ENCODE measurements around the gene NCOA6.

The NCOA6 gene

GRCh38 chr20:34872622-34873224 is 47.3 kb upstream of the NCOA6 start, which contains the start of gene GGT7:
GGT7 (minus strand) TSS chr20:34872856; CDS start chr20:34872815, 41 bp downstream.
- peak within 1 kb of the TSS; percentile 70 to 89 for H3K4me3 ChIP-seq (ENCODE audit: low read length in 2 of 2)
- H3K23ac ChIP-seq (ENCODE audit: low read depth, low read length, poor library complexity), result peak within 1 kb of the TSS; percentile 25
- no peak within 1 kb of the TSS for H2BK15ac ChIP-seq (ENCODE audit: low read length)
- no peaks in the 10 kb centered on the region for H3K9me3 ChIP-seq (replicated peaks in 1 of 2; ENCODE audit: control insufficient read depth in 2 of 2, insufficient read depth in 1 of 2, low read depth in 1 of 2, low read length in 2 of 2)
- H3K18ac ChIP-seq (ENCODE audit: low read length), result peak within 1 kb of the TSS; percentile 96
- H3K4ac ChIP-seq (ENCODE audit: low read length), result no peak within 1 kb of the TSS
- peak within 1 kb of the TSS; percentile 82 for H3K9ac ChIP-seq (ENCODE audit: low read depth, low read length, poor library complexity)
- H3K14ac ChIP-seq (ENCODE audit: low read length), result no peak within 1 kb of the TSS
- H4K8ac ChIP-seq (ENCODE audit: low read depth, low read length), result no peak within 1 kb of the TSS
- peaks cover 0 to 6% (median 0%) of the 10 kb centered on the region in 3 experiments for H3K27me3 ChIP-seq (ENCODE audit: control insufficient read depth in 3 of 3, insufficient read depth in 3 of 3, low read depth in 1 of 3, low read length in 3 of 3)
- DNase-seq (ENCODE audit: low spot score), result peak; percentile 73
- H3K4me2 ChIP-seq (ENCODE audit: insufficient read depth, low read length, poor library complexity, severe bottlenecking), result peak within 1 kb of the TSS; percentile 78
- H2BK120ac ChIP-seq (ENCODE audit: low read depth, low read length), result no peak within 1 kb of the TSS
- peaks cover 14 to 18% of the 10 kb centered on the region in 2 donors for H3K4me1 ChIP-seq (ENCODE audit: control insufficient read depth in 2 of 2, insufficient read depth in 1 of 2, low read depth in 1 of 2, low read length in 2 of 2)
- H3K79me1 ChIP-seq (ENCODE audit: low read depth, low read length), result no peaks in the 10 kb centered on the region
- peaks cover 0 to 20% of the 10 kb centered on the region in 2 donors for H3K36me3 ChIP-seq (replicated peaks in 1 of 2; ENCODE audit: control insufficient read depth in 2 of 2, insufficient read depth in 2 of 2, low read length in 2 of 2)
- peak within 1 kb of the TSS; percentile 97 for H2AFZ ChIP-seq (ENCODE audit: low read length)
- no peak within 1 kb of the TSS for H2AK5ac ChIP-seq (ENCODE audit: low read depth, low read length)
- H2BK12ac ChIP-seq (ENCODE audit: low read length), result no peak within 1 kb of the TSS
- peak within 1 kb of the TSS; percentile 77 for H2BK5ac ChIP-seq (ENCODE audit: low read length)
- no CpG with 5 or more reads among the region's 52 CpGs for WGBS, 2 donors (ENCODE audit: extremely low coverage in 2 of 2, insufficient read length in 2 of 2, insufficient replicate concordance in 1 of 2)
- no peak within 1 kb of the TSS for H3K27ac ChIP-seq (replicated peaks; ENCODE audit: low read length)
- no peak within 1 kb of the TSS for H4K91ac ChIP-seq (ENCODE audit: low read depth, low read length, poor library complexity)

- no peak for DNase-seq (ENCODE audit: low spot score)
- no peak overlapping the region for H2BK120ac ChIP-seq (ENCODE audit: low read depth, low read length)
- no peak overlapping the region for H3K14ac ChIP-seq (ENCODE audit: low read length)
- H3K9me3 ChIP-seq (replicated peaks in 1 of 2; ENCODE audit: control insufficient read depth in 2 of 2, insufficient read depth in 1 of 2, low read depth in 1 of 2, low read length in 2 of 2), result no peaks in the 10 kb centered on the region
- H3K79me1 ChIP-seq (ENCODE audit: low read depth, low read length), result no peaks in the 10 kb centered on the region
- H3K23ac ChIP-seq (ENCODE audit: low read depth, low read length, poor library complexity), result peak overlapping the region; percentile 25
- no peak overlapping the region for H4K91ac ChIP-seq (ENCODE audit: low read depth, low read length, poor library complexity)
- no peak overlapping the region for H2BK15ac ChIP-seq (ENCODE audit: low read length)
- WGBS, 2 donors (ENCODE audit: extremely low coverage in 2 of 2, insufficient read length in 2 of 2, insufficient replicate concordance in 1 of 2), result no CpG with 5 or more reads among the region's 10 CpGs
- H3K18ac ChIP-seq (ENCODE audit: low read length), result peak overlapping the region; percentile 96
- peak overlapping the region; percentile 78 for H3K4me2 ChIP-seq (ENCODE audit: insufficient read depth, low read length, poor library complexity, severe bottlenecking)
- H3K27ac ChIP-seq (replicated peaks; ENCODE audit: low read length), result no peak overlapping the region
- no peak overlapping the region for H2BK12ac ChIP-seq (ENCODE audit: low read length)
- peaks cover 14 to 18% of the 10 kb centered on the region in 2 donors for H3K4me1 ChIP-seq (ENCODE audit: control insufficient read depth in 2 of 2, insufficient read depth in 1 of 2, low read depth in 1 of 2, low read length in 2 of 2)
- no peak overlapping the region for H2AK5ac ChIP-seq (ENCODE audit: low read depth, low read length)
- H3K9ac ChIP-seq (ENCODE audit: low read depth, low read length, poor library complexity), result peak overlapping the region; percentile 82
- H3K4me3 ChIP-seq (ENCODE audit: low read length in 2 of 2), result peak overlapping the region; percentile 70 to 89
- peaks cover 0 to 5% (median 0%) of the 10 kb centered on the region in 3 experiments for H3K27me3 ChIP-seq (ENCODE audit: control insufficient read depth in 3 of 3, insufficient read depth in 3 of 3, low read depth in 1 of 3, low read length in 3 of 3)
- peak overlapping the region; percentile 97 for H2AFZ ChIP-seq (ENCODE audit: low read length)
- H4K8ac ChIP-seq (ENCODE audit: low read depth, low read length), result no peak overlapping the region
- no peak overlapping the region for H3K4ac ChIP-seq (ENCODE audit: low read length)
- peak overlapping the region; percentile 77 for H2BK5ac ChIP-seq (ENCODE audit: low read length)
- peaks cover 0 to 20% of the 10 kb centered on the region in 2 donors for H3K36me3 ChIP-seq (replicated peaks in 1 of 2; ENCODE audit: control insufficient read depth in 2 of 2, insufficient read depth in 2 of 2, low read length in 2 of 2)
These were observed 46.6 kb upstream of the NCOA6 start for GRCh38 chr20:34871966-34872621.

DNA sequence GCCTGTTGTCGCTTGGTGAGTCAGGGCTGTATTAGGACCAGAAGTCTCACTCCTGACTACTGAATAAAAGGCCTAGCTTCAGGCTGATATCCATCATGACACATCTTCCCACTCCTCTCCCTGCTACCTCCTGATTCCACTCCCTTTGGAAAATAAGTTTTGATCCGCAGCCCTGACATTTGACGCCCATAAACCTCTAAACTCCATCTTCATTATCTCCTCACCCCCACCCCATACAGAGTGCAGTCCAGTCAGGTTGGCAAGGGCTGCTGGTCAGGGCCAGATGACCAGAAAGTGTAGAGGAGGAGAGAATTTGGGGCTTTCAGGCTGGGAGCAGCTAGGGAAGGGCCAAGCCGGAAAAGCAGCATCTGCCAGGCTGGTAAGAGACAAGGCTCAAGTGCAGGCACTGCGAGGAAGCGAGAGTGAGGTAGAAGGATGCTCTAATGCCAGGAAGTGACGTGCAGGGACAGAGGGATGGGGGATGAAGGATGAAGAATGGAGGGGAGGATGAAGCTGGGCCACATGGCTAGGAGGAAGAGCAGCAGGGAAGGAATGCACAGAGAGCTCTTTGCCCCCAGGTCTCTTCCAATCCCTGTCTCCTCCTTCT is 46.0 kb upstream of the NCOA6 start:
- DNase-seq (ENCODE audit: low spot score), result no peak
- no peaks in the 10 kb centered on the region for H3K9me3 ChIP-seq (replicated peaks in 1 of 2; ENCODE audit: control insufficient read depth in 2 of 2, insufficient read depth in 1 of 2, low read depth in 1 of 2, low read length in 2 of 2)
- no peak overlapping the region for H3K27ac ChIP-seq (replicated peaks; ENCODE audit: low read length)
- H2AK5ac ChIP-seq (ENCODE audit: low read depth, low read length), result no peak overlapping the region
- no peak overlapping the region for H2BK120ac ChIP-seq (ENCODE audit: low read depth, low read length)
- no peak overlapping the region for H3K4ac ChIP-seq (ENCODE audit: low read length)
- H3K27me3 ChIP-seq (ENCODE audit: control insufficient read depth in 3 of 3, insufficient read depth in 3 of 3, low read depth in 1 of 3, low read length in 3 of 3), result no peaks in the 10 kb centered on the region
- no peak overlapping the region for H4K91ac ChIP-seq (ENCODE audit: low read depth, low read length, poor library complexity)
- H2AFZ ChIP-seq (ENCODE audit: low read length), result no peak overlapping the region
- no peak overlapping the region for H2BK12ac ChIP-seq (ENCODE audit: low read length)
- no peak overlapping the region for H2BK15ac ChIP-seq (ENCODE audit: low read length)
- no peak overlapping the region for H4K8ac ChIP-seq (ENCODE audit: low read depth, low read length)
- H3K4me2 ChIP-seq (ENCODE audit: insufficient read depth, low read length, poor library complexity, severe bottlenecking), result peak overlapping the region; percentile 78
- no peak overlapping the region for H3K9ac ChIP-seq (ENCODE audit: low read depth, low read length, poor library complexity)
- H3K4me1 ChIP-seq (ENCODE audit: control insufficient read depth in 2 of 2, insufficient read depth in 1 of 2, low read depth in 1 of 2, low read length in 2 of 2), result peaks cover 14 to 18% of the 10 kb centered on the region in 2 donors
- no peak overlapping the region for H3K14ac ChIP-seq (ENCODE audit: low read length)
- no peak overlapping the region for H3K18ac ChIP-seq (ENCODE audit: low read length)
- H2BK5ac ChIP-seq (ENCODE audit: low read length), result no peak overlapping the region
- H3K36me3 ChIP-seq (replicated peaks in 1 of 2; ENCODE audit: control insufficient read depth in 2 of 2, insufficient read depth in 2 of 2, low read length in 2 of 2), result peaks cover 0 to 20% of the 10 kb centered on the region in 2 donors
- whole genome bisulfite sequencing, 2 donors (ENCODE audit: extremely low coverage in 2 of 2, insufficient read length in 2 of 2, insufficient replicate concordance in 1 of 2), result no CpG with 5 or more reads among the region's 7 CpGs
- H3K23ac ChIP-seq (ENCODE audit: low read depth, low read length, poor library complexity), result peak overlapping the region; percentile 15
- no peaks in the 10 kb centered on the region for H3K79me1 ChIP-seq (ENCODE audit: low read depth, low read length)
- peak overlapping the region in 1 of 2 donors; percentile 70 for H3K4me3 ChIP-seq (ENCODE audit: low read length in 2 of 2)

DNA sequence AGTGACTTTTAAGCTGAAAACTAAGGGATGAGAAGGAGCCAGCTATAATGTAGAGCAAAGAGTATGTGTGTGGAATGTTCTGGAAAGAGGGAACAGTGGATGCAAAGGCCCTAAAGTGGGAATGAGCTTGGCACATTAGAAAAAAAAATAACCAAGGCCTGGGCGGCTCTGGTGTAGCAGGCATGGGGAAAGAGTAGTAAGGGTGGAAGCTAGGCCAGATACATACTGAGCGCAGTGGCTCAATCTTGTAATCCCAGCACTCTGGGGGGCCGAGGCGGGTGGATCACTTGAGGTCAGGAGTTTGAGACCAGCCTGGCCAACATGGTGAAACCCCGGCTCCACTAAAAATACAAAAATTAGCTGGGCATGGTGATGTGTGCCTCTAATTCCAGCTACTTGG is 38.8 kb upstream of the NCOA6 start:
- Histone ChIP-seq H3K79me1 (ENCODE audit: low read depth, low read length) (peaks cover 2% of the 10 kb centered on the region), H2BK5ac (ENCODE audit: low read length) (no peak overlapping the region), H4K91ac (ENCODE audit: low read depth, low read length, poor library complexity) (no peak overlapping the region), H3K9ac (ENCODE audit: low read depth, low read length, poor library complexity) (no peak overlapping the region), H3K27ac (replicated peaks; ENCODE audit: low read length) (no peak overlapping the region), H3K4me1 (ENCODE audit: control insufficient read depth in 2 of 2, insufficient read depth in 1 of 2, low read depth in 1 of 2, low read length in 2 of 2) (peaks cover 0 to 2% of the 10 kb centered on the region in 2 donors), H3K18ac (ENCODE audit: low read length) (no peak overlapping the region), H3K36me3 (replicated peaks in 1 of 2; ENCODE audit: control insufficient read depth in 2 of 2, insufficient read depth in 2 of 2, low read length in 2 of 2) (peaks cover 17 to 65% of the 10 kb centered on the region in 2 donors), H4K8ac (ENCODE audit: low read depth, low read length) (no peak overlapping the region), H3K27me3 (ENCODE audit: control insufficient read depth in 3 of 3, insufficient read depth in 3 of 3, low read depth in 1 of 3, low read length in 3 of 3) (no peaks in the 10 kb centered on the region), H3K14ac (ENCODE audit: low read length) (no peak overlapping the region), H2AFZ (ENCODE audit: low read length) (no peak overlapping the region), H2BK120ac (ENCODE audit: low read depth, low read length) (no peak overlapping the region), H3K9me3 (replicated peaks in 1 of 2; ENCODE audit: control insufficient read depth in 2 of 2, insufficient read depth in 1 of 2, low read depth in 1 of 2, low read length in 2 of 2) (no peaks in the 10 kb centered on the region), H2BK12ac (ENCODE audit: low read length) (no peak overlapping the region), H3K4me3 (ENCODE audit: low read length in 2 of 2) (no peak overlapping the region), H2BK15ac (ENCODE audit: low read length) (no peak overlapping the region), H3K23ac (ENCODE audit: low read depth, low read length, poor library complexity) (no peak overlapping the region), H3K4ac (ENCODE audit: low read length) (no peak overlapping the region), H3K4me2 (ENCODE audit: insufficient read depth, low read length, poor library complexity, severe bottlenecking) (no peak overlapping the region), H2AK5ac (ENCODE audit: low read depth, low read length) (no peak overlapping the region)
- no peak for DNase-seq (ENCODE audit: low spot score)
- WGBS, 2 donors (ENCODE audit: extremely low coverage in 2 of 2, insufficient read length in 2 of 2, insufficient replicate concordance in 1 of 2), result no CpG with 5 or more reads among the region's 5 CpGs
